GM10248 (cell line): Measurements from ENCODE around the gene HECW1.

Experiments
- CTCF ChIA-PET: fragments of 300-600 bp; sonication (Branson Sonifier 250); formaldehyde crosslinking; extraction: SDS; loops from one replicate; lab custom pipeline; 2021; ENCODE audit warnings: antibody characterized with exemption; lab: Yijun Ruan, JAX
- POLR2A ChIA-PET: fragments of 350-650 bp; sonication (Branson Sonifier 250); formaldehyde crosslinking; extraction: SDS; loops from one replicate; lab custom pipeline; 2020; ENCODE audit warnings: antibody characterized with exemption; lab: Yijun Ruan, JAX
- DNase-seq: peaks from one replicate; pipeline ENCODE4 v3.0.0; 2012; ENCODE audit errors: extremely low spot score
- TF ChIP-seq, protein P1 (sequence below): IDR thresholded peaks from 2 replicates; pipeline ENCODE4 v1.5.1; 2012; ENCODE audit warnings: mild to moderate bottlenecking, low read depth; ENCODE audit errors: extremely low read depth, missing control alignments, control extremely low read depth

Gene HECW1

GRCh38 chr7:43116451-43116850, 4.0 kb downstream of the HECW1 start:
- CTCF ChIA-PET, result interaction anchor here (0.7 to 3.7 kb wide), 3 partner anchors 8 to 175 kb away, joined by 3 to 19 read pairs (median 7); no protein-coding TSS in a partner anchor
- DNase-seq, result no peak
- TF ChIP-seq, protein P1, sequence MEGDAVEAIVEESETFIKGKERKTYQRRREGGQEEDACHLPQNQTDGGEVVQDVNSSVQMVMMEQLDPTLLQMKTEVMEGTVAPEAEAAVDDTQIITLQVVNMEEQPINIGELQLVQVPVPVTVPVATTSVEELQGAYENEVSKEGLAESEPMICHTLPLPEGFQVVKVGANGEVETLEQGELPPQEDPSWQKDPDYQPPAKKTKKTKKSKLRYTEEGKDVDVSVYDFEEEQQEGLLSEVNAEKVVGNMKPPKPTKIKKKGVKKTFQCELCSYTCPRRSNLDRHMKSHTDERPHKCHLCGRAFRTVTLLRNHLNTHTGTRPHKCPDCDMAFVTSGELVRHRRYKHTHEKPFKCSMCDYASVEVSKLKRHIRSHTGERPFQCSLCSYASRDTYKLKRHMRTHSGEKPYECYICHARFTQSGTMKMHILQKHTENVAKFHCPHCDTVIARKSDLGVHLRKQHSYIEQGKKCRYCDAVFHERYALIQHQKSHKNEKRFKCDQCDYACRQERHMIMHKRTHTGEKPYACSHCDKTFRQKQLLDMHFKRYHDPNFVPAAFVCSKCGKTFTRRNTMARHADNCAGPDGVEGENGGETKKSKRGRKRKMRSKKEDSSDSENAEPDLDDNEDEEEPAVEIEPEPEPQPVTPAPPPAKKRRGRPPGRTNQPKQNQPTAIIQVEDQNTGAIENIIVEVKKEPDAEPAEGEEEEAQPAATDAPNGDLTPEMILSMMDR, result no peak
- POLR2A ChIA-PET, result no interaction called here

- ChIA-PET POLR2A (no interaction called here), CTCF (interaction anchor here (3.7 kb wide), 1 partner anchor 9 kb away, joined by 19 read pairs; no protein-coding TSS in a partner anchor)
- TF ChIP-seq, protein P1, result no peak
- DNase-seq, result no peak
Measured at GRCh38 chr7:43117095-43117494, 4.6 kb downstream of the HECW1 start.

GRCh38 chr7:43117861-43118260, 5.4 kb downstream of the HECW1 start:
- POLR2A ChIA-PET, result no interaction called here
- CTCF ChIA-PET, result interaction anchor here (3.7 kb wide), 1 partner anchor 9 kb away, joined by 19 read pairs; no protein-coding TSS in a partner anchor
- TF ChIP-seq, protein P1, result no peak
- DNase-seq, result no peak

GRCh38 chr7:43118313-43118712, 5.9 kb downstream of the HECW1 start:
- DNase-seq, result no peak
- POLR2A ChIA-PET, result no interaction called here

GRCh38 chr7:43119371-43120075, 7.1 kb downstream of the HECW1 start:
- ChIA-PET CTCF (interaction anchor here (1.2 to 3.7 kb wide), 2 partner anchors 11 to 19 kb away, joined by 3 to 19 read pairs; no protein-coding TSS in a partner anchor), POLR2A (no interaction called here)
- TF ChIP-seq, protein P1, result no peak
- no peak for DNase-seq

More at GRCh38 chr7:43118313-43118712, 5.9 kb downstream of the HECW1 start:
- CTCF ChIA-PET, result interaction anchor here (1.2 to 3.7 kb wide), 2 partner anchors 10 to 20 kb away, joined by 3 to 19 read pairs; no protein-coding TSS in a partner anchor
- TF ChIP-seq, protein P1, result no peak

DNA sequence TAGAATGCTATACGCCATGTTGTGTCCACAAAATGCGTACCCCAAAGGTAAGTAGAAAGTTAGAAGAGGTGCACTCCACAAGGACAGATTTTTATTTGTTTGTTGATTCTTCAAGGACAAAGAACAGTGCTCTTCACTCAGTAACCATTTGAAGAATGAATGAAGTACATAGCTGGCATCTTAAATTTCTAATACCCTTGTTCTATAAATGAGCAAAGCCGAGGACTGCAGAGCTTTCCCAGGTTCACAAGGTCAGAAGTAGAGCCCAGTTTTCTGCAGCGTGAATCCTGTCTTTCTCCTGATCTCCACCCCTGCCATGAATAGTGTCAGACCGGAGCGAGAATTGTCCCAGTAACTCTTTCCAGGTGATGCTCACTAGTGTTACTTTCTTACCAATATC, 9.5 kb downstream of the HECW1 start:
- POLR2A ChIA-PET, result no interaction called here
- no peak for DNase-seq
- TF ChIP-seq, protein P1, result no peak
- CTCF ChIA-PET, result interaction anchor here (1.2 to 4.2 kb wide), 3 partner anchors 13 to 26 kb away, joined by 3 to 24 read pairs (median 4); no protein-coding TSS in a partner anchor
